NCI-H1930 (cell line): ENCODE data around the gene NRG2.

Experiments used
- DNase-seq, 2 experiments: peaks; one replicate each; lab custom pipeline; 2025; lab: John Stamatoyannopoulos, UW

Gene NRG2

GRCh38 chr5:139968547-139969261 lies 74.4 kb downstream of the NRG2 start:
- peak; percentile 47 to 60 for DNase-seq

GRCh38 chr5:139967353-139967752 lies 75.7 kb downstream of the NRG2 start:
- DNase-seq = no peak

GRCh38 chr5:139966856-139967255 lies 76.2 kb downstream of the NRG2 start:
- DNase-seq = no peak

GRCh38 chr5:139964994-139965565 lies 78.0 kb downstream of the NRG2 start:
- no peak for DNase-seq

- DNase-seq = no peak
Observed at GRCh38 chr5:139964266-139964993, 78.7 kb downstream of the NRG2 start.

- DNase-seq = no peak
Observed at GRCh38 chr5:139962445-139962844, 80.7 kb downstream of the NRG2 start.

- DNase-seq = no peak
Observed at GRCh38 chr5:139961435-139962157, 81.5 kb downstream of the NRG2 start.

- no peak for DNase-seq
Observed at GRCh38 chr5:139960723-139961383, 82.2 kb downstream of the NRG2 start.

- DNase-seq = no peak
Observed at GRCh38 chr5:139958432-139959148, 84.5 kb downstream of the NRG2 start.

- DNase-seq = no peak
Observed at GRCh38 chr5:139956342-139956741, 86.8 kb downstream of the NRG2 start.

GRCh38 chr5:139955616-139956273 lies 87.4 kb downstream of the NRG2 start:
- DNase-seq = no peak

- DNase-seq = no peak
Observed at GRCh38 chr5:139955053-139955605, 88.0 kb downstream of the NRG2 start.

GRCh38 chr5:139954462-139954861 lies 88.6 kb downstream of the NRG2 start:
- DNase-seq = no peak

- DNase-seq = no peak
Observed at GRCh38 chr5:139954022-139954421, 89.1 kb downstream of the NRG2 start.

GRCh38 chr5:139952574-139952973 lies 90.5 kb downstream of the NRG2 start:
- DNase-seq = no peak

- no peak for DNase-seq
Observed at GRCh38 chr5:139951983-139952382, 91.1 kb downstream of the NRG2 start.

- no peak for DNase-seq
Observed at GRCh38 chr5:139951296-139951924, 91.7 kb downstream of the NRG2 start.

- DNase-seq = no peak
Observed at GRCh38 chr5:139950436-139950835, 92.7 kb downstream of the NRG2 start.

GRCh38 chr5:139949710-139950109 lies 93.4 kb downstream of the NRG2 start:
- DNase-seq = no peak

GRCh38 chr5:139947727-139948126 lies 95.4 kb downstream of the NRG2 start:
- no peak for DNase-seq
